MM.1S (cell line): ENCODE data around the gene MON1B.

Experiments used
- DNase-seq: peaks from one replicate; pipeline ENCODE4 v3.0.0-alpha.2; 2015
- H2AFZ ChIP-seq: fragments of 300-600 bp; sonication (generic); 2 replicates; pipeline ENCODE4 v1.6.0; 2016; ENCODE audit warnings: antibody characterized with exemption, low read length
- H3F3A ChIP-seq: fragments of 300-600 bp; sonication (generic); 2 replicates; pipeline ENCODE4 v1.6.1; 2016; ENCODE audit warnings: mild to moderate bottlenecking, antibody characterized with exemption, low read length, moderate library complexity, mixed read lengths; ENCODE audit not compliant: insufficient read depth
- H3K27ac ChIP-seq: fragments of 300-600 bp; sonication (generic); 2 replicates; pipeline ENCODE4 v1.5.1; 2016; ENCODE audit warnings: mild to moderate bottlenecking, low read length
- H3K27me3 ChIP-seq: fragments of 300-600 bp; sonication (generic); replicated peaks from 2 replicates; pipeline ENCODE4 v1.6.0; 2016; ENCODE audit warnings: low read length; ENCODE audit not compliant: insufficient read depth
- H3K36me3 ChIP-seq: fragments of 300-600 bp; sonication (generic); replicated peaks from 2 replicates; pipeline ENCODE4 v1.6.1; 2016; ENCODE audit warnings: mild to moderate bottlenecking, low read length, mixed read lengths; ENCODE audit not compliant: insufficient read depth
- H3K4me1 ChIP-seq: fragments of 300-600 bp; sonication (generic); 2 replicates; pipeline ENCODE4 v1.6.1; 2016; ENCODE audit warnings: low read length, mixed read lengths
- H3K4me2 ChIP-seq: fragments of 300-600 bp; sonication (generic); 2 replicates; pipeline ENCODE4 v1.6.0; 2016; ENCODE audit warnings: low read depth, low read length
- H3K4me3 ChIP-seq: fragments of 300-600 bp; sonication (generic); 2 replicates; pipeline ENCODE4 v1.5.1; 2016; ENCODE audit warnings: low read length, mixed read lengths
- H3K79me2 ChIP-seq: fragments of 300-600 bp; sonication (generic); 2 replicates; pipeline ENCODE4 v1.6.1; 2016; ENCODE audit warnings: mixed run types, low read length, mixed read lengths
- H3K9ac ChIP-seq: fragments of 300-600 bp; sonication (generic); 2 replicates; pipeline ENCODE4 v1.6.1; 2016; ENCODE audit warnings: low read length, mixed read lengths
- H3K9me2 ChIP-seq: fragments of 300-600 bp; sonication (generic); replicated peaks from 2 replicates; pipeline ENCODE4 v1.6.1; 2016; ENCODE audit warnings: mild to moderate bottlenecking, low read length, mixed read lengths; ENCODE audit not compliant: insufficient read depth
- H3K9me3 ChIP-seq: fragments of 300-600 bp; sonication (generic); replicated peaks from 2 replicates; pipeline ENCODE4 v1.6.1; 2016; ENCODE audit warnings: mild to moderate bottlenecking, low read length, mixed read lengths; ENCODE audit not compliant: insufficient read depth
- H4K20me1 ChIP-seq: fragments of 300-600 bp; sonication (generic); 2 replicates; pipeline ENCODE4 v1.6.1; 2016; ENCODE audit warnings: mild to moderate bottlenecking, low read length, moderate library complexity, mixed read lengths; ENCODE audit not compliant: insufficient read depth
- CTCF ChIP-seq: fragments of 300-600 bp; sonication (generic); IDR thresholded peaks from 2 replicates; pipeline ENCODE4 v1.5.1; 2016; ENCODE audit warnings: antibody characterized with exemption, low read length, mixed read lengths
- EZH2 ChIP-seq: fragments of 300-600 bp; sonication (generic); optimal IDR thresholded peaks from 2 replicates; pipeline ENCODE3; 2017; ENCODE audit warnings: low read depth, mild to moderate bottlenecking, antibody characterized with exemption, low read length, mixed read lengths
- EZH2phosphoT487 ChIP-seq: fragments of 300-600 bp; sonication (generic); IDR thresholded peaks from 2 replicates; pipeline ENCODE4 v1.6.1; 2018; ENCODE audit warnings: antibody characterized with exemption, low read length

MON1B gene

GRCh38 chr16:77223184-77223583, 32.2 kb downstream of the MON1B start:
- Histone ChIP-seq H3K79me2 (no peaks in the 10 kb centered on the region), H2AFZ (no peak overlapping the region), H3K27me3 (no peaks in the 10 kb centered on the region), H3F3A (no peaks in the 10 kb centered on the region), H3K9ac (no peak overlapping the region), H3K36me3 (no peaks in the 10 kb centered on the region), H3K9me3 (no peaks in the 10 kb centered on the region), H3K4me3 (no peak overlapping the region), H4K20me1 (no peaks in the 10 kb centered on the region), H3K4me1 (no peaks in the 10 kb centered on the region), H3K27ac (no peak overlapping the region), H3K4me2 (no peak overlapping the region), H3K9me2 (no peaks in the 10 kb centered on the region)
- DNase-seq: no peak
- peak; percentile 29 for TF ChIP-seq CTCF
- no peak for TF ChIP-seq EZH2

GRCh38 chr16:77225182-77225581, 34.2 kb downstream of the MON1B start:
- no peaks in the 10 kb centered on the region for H3K4me1 ChIP-seq
- H3K27me3 ChIP-seq: no peaks in the 10 kb centered on the region
- no peaks in the 10 kb centered on the region for H4K20me1 ChIP-seq
- no peaks in the 10 kb centered on the region for H3K9me3 ChIP-seq
- no peak overlapping the region for H3K4me2 ChIP-seq
- no peak overlapping the region for H3K4me3 ChIP-seq
- H3K9ac ChIP-seq: no peak overlapping the region
- DNase-seq: no peak
- H3K27ac ChIP-seq: no peak overlapping the region
- no peaks in the 10 kb centered on the region for H3F3A ChIP-seq
- TF ChIP-seq EZH2phosphoT487: no peak
- no peak for TF ChIP-seq EZH2
- TF ChIP-seq CTCF: no peak
- H3K79me2 ChIP-seq: no peaks in the 10 kb centered on the region
- H3K9me2 ChIP-seq: no peaks in the 10 kb centered on the region
- no peaks in the 10 kb centered on the region for H3K36me3 ChIP-seq
- no peak overlapping the region for H2AFZ ChIP-seq

GRCh38 chr16:77227745-77228144, 36.8 kb downstream of the MON1B start:
- TF ChIP-seq EZH2: no peak
- TF ChIP-seq CTCF: no peak
- no peak for TF ChIP-seq EZH2phosphoT487
- no peak overlapping the region for H3K4me3 ChIP-seq
- H3K9ac ChIP-seq: no peak overlapping the region
- DNase-seq: no peak
- H3K4me1 ChIP-seq: no peaks in the 10 kb centered on the region
- H3K9me2 ChIP-seq: no peaks in the 10 kb centered on the region
- no peak overlapping the region for H3K4me2 ChIP-seq
- no peak overlapping the region for H2AFZ ChIP-seq
- H3K36me3 ChIP-seq: no peaks in the 10 kb centered on the region
- H4K20me1 ChIP-seq: no peaks in the 10 kb centered on the region
- no peaks in the 10 kb centered on the region for H3F3A ChIP-seq
- H3K27ac ChIP-seq: no peak overlapping the region
- H3K9me3 ChIP-seq: no peaks in the 10 kb centered on the region
- H3K79me2 ChIP-seq: no peaks in the 10 kb centered on the region
- no peaks in the 10 kb centered on the region for H3K27me3 ChIP-seq
